Endothelial cell of umbilical vein (primary cell): ENCODE results near the gene PLA2G6. TPM values are rescaled to one million over a fixed set of nuclear protein-coding genes. Genes with fewer than 3 reads are reported as not detected.

Source experiments
- BruUV-seq: library from RNA; stranded (reverse); fragments of 400-500 nt; replicated peaks from 2 replicates; lab custom pipeline; 2021; lab: Mats Ljungman, UMichigan
- CTCF ChIA-PET: fragments of 300-600, 350-600 bp; sonication (Branson Sonifier 250); formaldehyde crosslinking; loops from one replicate; lab custom pipeline; 2021; ENCODE audit warnings: antibody characterized with exemption, inconsistent platforms; lab: Charles Lee
- POLR2A ChIA-PET: fragments of 300-600, 350-600 bp; sonication (Branson Sonifier 250); formaldehyde crosslinking; loops from one replicate; lab custom pipeline; 2021; ENCODE audit warnings: antibody characterized with exemption, inconsistent platforms; lab: Charles Lee
- DNase-seq: peaks from one replicate; pipeline ENCODE4 v3.0.0-alpha.2; 2011; ENCODE audit warnings: low read depth, low spot score
- FAIRE-seq: peaks from 2 replicates; lab custom pipeline; 2011; peaks lifted over from hg19 to GRCh38; lab: Jason Lieb, UNC
- H2AFZ ChIP-seq: 2 replicates; pipeline ENCODE4 v1.6.0; 2012; ENCODE audit warnings: low read depth, low read length, control low read depth, inconsistent platforms
- H3K27ac ChIP-seq: 2 replicates; pipeline ENCODE4 v1.5.1; 2011; ENCODE audit warnings: low read depth, mild to moderate bottlenecking, control low read depth, low read length, moderate library complexity; ENCODE audit not compliant: insufficient read depth
- H3K27me3 ChIP-seq, 2 experiments: 2 replicates each; pipeline versions ENCODE4 v1.6.0 to v1.6.1; 2011; ENCODE audit warnings: low read length in 2 of 2, mixed read lengths in 1 of 2; ENCODE audit not compliant: control insufficient read depth in 2 of 2, insufficient read depth in 2 of 2
- H3K36me3 ChIP-seq, 2 experiments: 2 replicates in 1 of 2; 3 replicates in 1 of 2; pipeline ENCODE4 v1.5.1; 2011; ENCODE audit warnings: low read length in 2 of 2, mild to moderate bottlenecking in 1 of 2, moderate library complexity in 1 of 2; ENCODE audit not compliant: control insufficient read depth in 2 of 2, insufficient read depth in 2 of 2; ENCODE audit errors: extremely low read depth in 1 of 2
- H3K4me1 ChIP-seq: 3 replicates; pipeline ENCODE4 v1.5.1; 2011; ENCODE audit warnings: mild to moderate bottlenecking, low read length; ENCODE audit not compliant: control insufficient read depth, insufficient read depth; ENCODE audit errors: extremely low read depth
- H3K4me2 ChIP-seq: 2 replicates; pipeline ENCODE4 v1.6.1; 2011; ENCODE audit warnings: low read length, control low read depth, mixed read lengths; ENCODE audit not compliant: insufficient read depth
- H3K4me3 ChIP-seq, 3 experiments: fragments of 200-600 bp in 1 of 3; sonication (generic), shearing (Covaris generic) in 1 of 3; replicated peaks in 1 of 3; 2 replicates each; pipeline ENCODE4 v1.5.1; 2011 to 2016; ENCODE audit warnings: control low read depth in 3 of 3, low read length in 3 of 3, mild to moderate bottlenecking in 2 of 3, inconsistent platforms in 1 of 3, low read depth in 1 of 3, moderate library complexity in 1 of 3; ENCODE audit not compliant: insufficient read depth in 1 of 3
- H3K79me2 ChIP-seq: 2 replicates; pipeline ENCODE4 v1.6.0; 2012; ENCODE audit warnings: low read length, inconsistent platforms; ENCODE audit not compliant: control insufficient read depth, insufficient read depth
- H3K9ac ChIP-seq: replicated peaks from 2 replicates; pipeline ENCODE3; 2011; ENCODE audit warnings: low read length, control low read depth; ENCODE audit not compliant: insufficient read depth; ENCODE audit errors: extremely low read depth
- H3K9me1 ChIP-seq: replicated peaks from 3 replicates; pipeline ENCODE4 v1.6.0; 2011; ENCODE audit warnings: mild to moderate bottlenecking, low read length; ENCODE audit not compliant: control insufficient read depth, insufficient read depth; ENCODE audit errors: extremely low read depth
- H3K9me3 ChIP-seq: replicated peaks from 2 replicates; pipeline ENCODE4 v1.5.1; 2012; ENCODE audit warnings: low read length, inconsistent platforms; ENCODE audit not compliant: control insufficient read depth, insufficient read depth
- H4K20me1 ChIP-seq: replicated peaks from 2 replicates; pipeline ENCODE3; 2011; ENCODE audit warnings: mild to moderate bottlenecking, low read length; ENCODE audit not compliant: control insufficient read depth, insufficient read depth; ENCODE audit errors: extremely low read depth
- CTCF ChIP-seq, 2 donors: IDR thresholded peaks; 1 replicate in 1 of 2; 2 replicates in 1 of 2; pipeline ENCODE4 v1.5.1; 2011; ENCODE audit warnings: low read length in 2 of 2, mild to moderate bottlenecking in 2 of 2, moderate library complexity in 2 of 2, control low read depth in 1 of 2, inconsistent platforms in 1 of 2, low read depth in 1 of 2; ENCODE audit not compliant: insufficient read depth in 1 of 2; ENCODE audit errors: extremely low read depth in 1 of 2
- EZH2 ChIP-seq: IDR thresholded peaks from 2 replicates; pipeline ENCODE4 v1.6.1; 2012; ENCODE audit warnings: borderline replicate concordance, low read depth, mild to moderate bottlenecking, moderate library complexity, low read length, inconsistent platforms; ENCODE audit not compliant: severe bottlenecking
- FOS ChIP-seq: IDR thresholded peaks from 2 replicates; pipeline ENCODE4 v1.6.1; 2011; ENCODE audit warnings: mild to moderate bottlenecking, low read length, moderate library complexity, borderline replicate concordance; ENCODE audit not compliant: insufficient read depth
- GATA2 ChIP-seq: IDR thresholded peaks from 2 replicates; pipeline ENCODE4 v1.7.0; 2011; ENCODE audit warnings: low read depth, mild to moderate bottlenecking, moderate library complexity, mixed read lengths, low read length; ENCODE audit not compliant: insufficient read length, insufficient read depth
- JUN ChIP-seq: IDR thresholded peaks from 2 replicates; pipeline ENCODE4 v1.6.1; 2011; ENCODE audit warnings: borderline replicate concordance, low read depth; ENCODE audit not compliant: insufficient read length, insufficient read depth
- MYC ChIP-seq: IDR thresholded peaks from one replicate; pipeline ENCODE4 v1.6.1; 2011; ENCODE audit warnings: mild to moderate bottlenecking, low read depth, low read length
- POLR2A ChIP-seq: IDR thresholded peaks from 2 replicates; pipeline ENCODE4 v1.6.1; 2012; ENCODE audit warnings: low read depth, mild to moderate bottlenecking, control low read depth, low read length
- POLR2AphosphoS5 ChIP-seq: IDR thresholded peaks from 2 replicates; pipeline ENCODE4 v1.6.1; 2012; ENCODE audit warnings: low read depth, mild to moderate bottlenecking, control low read depth, low read length, moderate library complexity; ENCODE audit not compliant: insufficient read depth
- dilution Hi-C: fragments of 300-500 bp; cut with MboI; formaldehyde crosslinking; loops from one replicate; pipeline ENCODE4 v1.15.0; 2019; ENCODE audit warnings: low sequenced_read_pairs; ENCODE audit not compliant: extremely low pct_ligation_motif_present
- intact Hi-C: fragments of 100-400 bp; cut with micrococcal nuclease; formaldehyde crosslinking; loops from one replicate; pipeline ENCODE4 v1.10.0; 2022
- polyA plus RNA-seq, 4 experiments: library from polyadenylated mRNA; depleted of rRNA in 3 of 4; stranded (reverse) in 3 of 4; unstranded in 1 of 4; fragments of >200 nt; gene quantifications; 2 replicates each; pipeline versions ENCODE4 v1.2.1 to v1.2.3, GENCODE V29; 2011 to 2012; ENCODE audit warnings: missing spikeins in 1 of 4
- total RNA-seq: library from RNA; stranded (reverse); gene quantifications from 2 replicates; pipeline ENCODE4 v1.2.3, GENCODE V29; 2021
- TF ChIP-seq, protein P1 (sequence below): IDR thresholded peaks from 2 replicates; pipeline ENCODE4 v1.6.1; 2011; ENCODE audit not compliant: insufficient read depth, insufficient read length

The PLA2G6 gene
- total and polyA plus RNA-seq, 2 donors (not counting 3 experiments of a cell fraction or from before 2014, with no cell fraction given) = 6.6 to 10.3 TPM

- DNase-seq = no peak
- H3K36me3 ChIP-seq = peaks cover 10 to 19% of the 10 kb centered on the region in 2 experiments
- H3K27ac ChIP-seq = no peak overlapping the region
- H3K4me3 ChIP-seq = no peak overlapping the region
- no peak overlapping the region for H3K4me2 ChIP-seq
- dilution Hi-C loops = no loop called here
- no TSS peak for BruUV-seq
- ChIA-PET POLR2A (no interaction called here), CTCF (interaction anchor here (0.7 to 5.6 kb wide), 7 partner anchors 13 to 163 kb away, joined by 3 to 44 read pairs (median 5); partner anchors contain the start of gene MAFF)
- H3K79me2 ChIP-seq = peaks cover 37% of the 10 kb centered on the region
- no peaks in the 10 kb centered on the region for H4K20me1 ChIP-seq
- no peak for FAIRE-seq
- H2AFZ ChIP-seq = no peak overlapping the region
- H3K9me3 ChIP-seq = no peaks in the 10 kb centered on the region
- no peaks in the 10 kb centered on the region for H3K27me3 ChIP-seq
- H3K9ac ChIP-seq = no peak overlapping the region
- TF ChIP-seq GATA2 = no peak
- TF ChIP-seq MYC = no peak
- no peak for TF ChIP-seq EZH2
- peak; percentile 9 for TF ChIP-seq POLR2A
- no peak for TF ChIP-seq CTCF (IDR thresholded peaks at IDR 0.05; ENCODE audit: extremely low read depth in 1 of 2, insufficient read depth in 1 of 2, low read depth in 1 of 2, low read length in 2 of 2)
- TF ChIP-seq FOS = no peak
- peak; percentile 22 for TF ChIP-seq POLR2AphosphoS5
- no peak for TF ChIP-seq JUN
- TF ChIP-seq, protein P1, sequence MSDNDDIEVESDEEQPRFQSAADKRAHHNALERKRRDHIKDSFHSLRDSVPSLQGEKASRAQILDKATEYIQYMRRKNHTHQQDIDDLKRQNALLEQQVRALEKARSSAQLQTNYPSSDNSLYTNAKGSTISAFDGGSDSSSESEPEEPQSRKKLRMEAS = no peak
- peaks cover 34% of the 10 kb centered on the region for H3K4me1 ChIP-seq
- H3K9me1 ChIP-seq = no peaks in the 10 kb centered on the region
- intact Hi-C loops = loop anchor here (5.0 kb wide), 1 partner anchor 102 kb away; the partner anchor contains the start of gene CSNK1E
These were observed 33.8 kb upstream of the PLA2G6 start for GRCh38 chr22:38215156-38216038.
